H1 (cell line): Measurements from ENCODE around the gene MYOM1. TPM values are rescaled to one million over a fixed set of nuclear protein-coding genes. Genes with fewer than 3 reads are reported as not detected.

ENCODE experiments used
- ATF2 ChIP-seq: IDR thresholded peaks from 2 replicates; pipeline ENCODE4 v1.6.1; 2012; ENCODE audit warnings: low read length, inconsistent platforms
- BRCA1 ChIP-seq: IDR thresholded peaks from 2 replicates; pipeline ENCODE4 v1.6.1; 2012; ENCODE audit warnings: low read depth, low read length, improper control_type of control experiment
- CBX5 ChIP-seq: fragments of 300-800, 300-1000 bp; sonication (generic); IDR thresholded peaks from 2 replicates; pipeline ENCODE4 v1.7.1; 2016; ENCODE audit warnings: antibody characterized with exemption, low read length, low read depth
- CEBPB ChIP-seq: IDR thresholded peaks from 2 replicates; pipeline ENCODE4 v1.6.1; 2012; ENCODE audit warnings: low read depth, low read length
- CHD1 ChIP-seq: IDR thresholded peaks from 2 replicates; pipeline ENCODE4 v1.6.1; 2012; ENCODE audit warnings: low read depth, low read length, improper control_type of control experiment
- CREB1 ChIP-seq: IDR thresholded peaks from 2 replicates; pipeline ENCODE4 v1.6.1; 2012; ENCODE audit warnings: inconsistent platforms
- FOSL1 ChIP-seq: IDR thresholded peaks from 2 replicates; pipeline ENCODE4 v1.6.1; 2011; ENCODE audit warnings: mild to moderate bottlenecking, low read depth, low read length, moderate library complexity; ENCODE audit not compliant: insufficient read depth
- HDAC2 ChIP-seq, 2 experiments: fragments of 300-600 bp in 1 of 2; sonication (generic) in 1 of 2; IDR thresholded peaks; 2 replicates each; pipeline ENCODE4 v1.6.1; 2011 to 2012; ENCODE audit warnings: low read depth in 2 of 2, low read length in 2 of 2, mild to moderate bottlenecking in 2 of 2, moderate library complexity in 2 of 2, borderline replicate concordance in 1 of 2, inconsistent platforms in 1 of 2
- JUND ChIP-seq: IDR thresholded peaks from 2 replicates; pipeline ENCODE4 v1.6.1; 2011; ENCODE audit warnings: mild to moderate bottlenecking, improper control_type of control experiment, low read length
- KDM1A ChIP-seq: fragments of 200-600, 300-600 bp; sonication (generic); IDR thresholded peaks from 2 replicates; pipeline ENCODE4 v1.7.1; 2016; ENCODE audit warnings: mild to moderate bottlenecking, low read length, borderline replicate concordance
- POLR2AphosphoS5 ChIP-seq: IDR thresholded peaks from 2 replicates; pipeline ENCODE4 v1.6.1; 2011; ENCODE audit warnings: low read depth, low read length
- RAD21 ChIP-seq, 2 experiments: IDR thresholded peaks in 1 of 2; conservative IDR thresholded peaks in 1 of 2; 2 replicates each; pipeline ENCODE4 v1.6.1; 2011; ENCODE audit warnings: low read depth in 2 of 2, low read length in 2 of 2, improper control_type of control experiment in 1 of 2, inconsistent platforms in 1 of 2, mild to moderate bottlenecking in 1 of 2, moderate library complexity in 1 of 2
- RNF2 ChIP-seq: fragments of 200-900, 300-1000 bp; sonication (generic); IDR thresholded peaks from 2 replicates; pipeline ENCODE4 v1.7.1; 2016; ENCODE audit warnings: borderline replicate concordance, low read depth, mild to moderate bottlenecking, antibody characterized with exemption, low read length; ENCODE audit not compliant: poor library complexity, severe bottlenecking; ENCODE audit errors: missing control alignments
- RXRA ChIP-seq: IDR thresholded peaks from 2 replicates; pipeline ENCODE4 v1.6.1; 2011; ENCODE audit warnings: low read depth, mild to moderate bottlenecking, low read length, moderate library complexity; ENCODE audit not compliant: insufficient read depth
- SIN3A ChIP-seq, 2 experiments: IDR thresholded peaks in 1 of 2; conservative IDR thresholded peaks in 1 of 2; 2 replicates each; pipeline ENCODE4 v1.6.1; 2011 to 2012; ENCODE audit warnings: low read length in 2 of 2, improper control_type of control experiment in 1 of 2, low read depth in 1 of 2, mild to moderate bottlenecking in 1 of 2
- SIRT6 ChIP-seq: IDR thresholded peaks from one replicate; pipeline ENCODE4 v1.7.1; 2012; ENCODE audit warnings: low read length, inconsistent platforms
- SIX5 ChIP-seq: IDR thresholded peaks from 2 replicates; pipeline ENCODE4 v1.6.1; 2011; ENCODE audit warnings: mild to moderate bottlenecking, low read depth, low read length
- SP2 ChIP-seq: IDR thresholded peaks from 2 replicates; pipeline ENCODE4 v1.6.1; 2012; ENCODE audit warnings: mild to moderate bottlenecking, low read length, inconsistent platforms
- SP4 ChIP-seq: IDR thresholded peaks from 2 replicates; pipeline ENCODE4 v1.6.1; 2012; ENCODE audit warnings: low read length, inconsistent platforms
- TAF1 ChIP-seq: IDR thresholded peaks from 2 replicates; pipeline ENCODE4 v1.6.1; 2011; ENCODE audit warnings: mild to moderate bottlenecking, low read depth, low read length
- TCF12 ChIP-seq: IDR thresholded peaks from 2 replicates; pipeline ENCODE4 v1.6.1; 2011; ENCODE audit warnings: low read depth, mild to moderate bottlenecking, low read length
- TEAD4 ChIP-seq: IDR thresholded peaks from 2 replicates; pipeline ENCODE4 v1.6.1; 2012; ENCODE audit warnings: low read depth, low read length, inconsistent platforms, mixed read lengths
- YY1 ChIP-seq: IDR thresholded peaks from 2 replicates; pipeline ENCODE4 v1.6.1; 2011; ENCODE audit warnings: low read depth, mild to moderate bottlenecking, low read length
- polyA plus RNA-seq, 7 experiments: library from polyadenylated mRNA; depleted of rRNA in 3 of 7; stranded (reverse) in 5 of 7; unstranded in 2 of 7; fragments of >200 nt in 5 of 7; fragments of 200-250 nt in 2 of 7; gene quantifications; 1 replicate in 5 of 7; 2 replicates in 1 of 7; 4 replicates in 1 of 7; pipeline versions ENCODE4 v1.2.1 to v1.2.3, GENCODE V29; 2011 to 2013; ENCODE audit warnings: missing spikeins in 2 of 7, mixed read lengths in 2 of 7
- total RNA-seq: library from RNA; stranded (reverse); fragmentation: NEBNext Ultra II Directional; extraction: Animal tissue kit (Norgen Biotek cat#: 25700); gene quantifications from 2 replicates; pipeline ENCODE4 v1.2.1, GENCODE V29; 2021

MYOM1 gene
- total and polyA plus RNA-seq, 2 of the 8 experiments (the other 6 are each of a cell fraction or from before 2014, with no cell fraction given) = 0.06 to 0.32 TPM

DNA sequence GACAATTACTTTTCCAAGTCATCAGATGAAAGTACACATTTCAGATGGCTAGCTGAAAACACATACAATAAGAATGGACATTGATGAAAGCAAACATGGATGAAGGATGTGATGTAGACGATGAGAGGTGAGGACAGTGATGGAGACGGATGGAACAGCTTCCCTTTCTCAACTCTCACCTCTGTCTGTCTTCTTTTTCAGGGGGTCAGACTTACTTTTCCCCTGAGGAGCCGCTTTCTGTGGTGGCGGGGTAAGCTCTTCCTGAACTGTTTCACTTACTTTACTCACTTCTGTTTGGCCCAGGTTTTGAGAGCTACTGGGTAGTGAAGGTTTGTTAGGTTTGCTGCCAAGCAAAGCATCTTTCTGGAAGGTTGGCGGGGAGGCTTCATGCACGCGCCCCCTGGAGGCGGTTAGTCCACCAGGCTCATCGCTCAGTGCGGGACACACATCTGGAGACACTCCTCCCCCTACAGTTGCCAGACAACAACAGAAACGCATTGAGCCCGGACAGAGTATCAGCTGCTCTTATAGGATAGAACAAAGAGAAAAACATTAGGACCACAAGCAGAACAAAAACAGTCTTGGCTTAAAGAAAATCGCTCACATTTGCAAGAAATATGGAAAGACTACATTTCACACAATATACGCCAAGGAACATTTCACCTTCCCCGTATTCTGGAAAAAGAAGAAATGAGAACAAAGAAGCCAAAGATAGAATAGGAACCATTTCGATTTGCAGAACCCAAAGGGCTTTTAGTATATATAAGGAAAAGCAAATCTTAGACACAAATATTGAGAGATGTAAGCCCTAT lies 90.5 kb downstream of the MYOM1 start (continued):
- no peak for TF ChIP-seq JUND
- TF ChIP-seq YY1 = 0 out of 2 replicates have a peak, but pooled peaks have one; percentile 26
- no peak for TF ChIP-seq RNF2
- TF ChIP-seq HDAC2 (IDR thresholded peaks at IDR 0.05; ENCODE audit: borderline replicate concordance in 1 of 2, low read depth in 2 of 2, low read length in 2 of 2) = no peak
- peak; percentile 48 to 58; a peak in 1 of 4 replicates for TF ChIP-seq SIN3A (conservative IDR thresholded peaks at IDR 0.05 in 1 of 2, IDR thresholded peaks at IDR 0.05 in 1 of 2; ENCODE audit: low read depth in 1 of 2, low read length in 2 of 2)
- TF ChIP-seq BRCA1 = no peak
- no peak for TF ChIP-seq CBX5
- no peak for TF ChIP-seq POLR2AphosphoS5
- TF ChIP-seq SP4 = no peak
- TF ChIP-seq TAF1 = no peak
- no peak for TF ChIP-seq CHD1
- TF ChIP-seq ATF2 = no peak
- no peak for TF ChIP-seq FOSL1
- peak; percentile 54 for TF ChIP-seq CREB1
- no peak for TF ChIP-seq SP2
- TF ChIP-seq RXRA = no peak
- no peak for TF ChIP-seq KDM1A
- TF ChIP-seq TEAD4 = no peak
- no peak for TF ChIP-seq SIRT6
- TF ChIP-seq SIX5 = no peak
- TF ChIP-seq CEBPB = no peak
- TF ChIP-seq RAD21 (IDR thresholded peaks at IDR 0.05 in 1 of 2, conservative IDR thresholded peaks at IDR 0.05 in 1 of 2; ENCODE audit: low read depth in 2 of 2, low read length in 2 of 2) = peak; percentile 74 to 81
- TF ChIP-seq TCF12 = peak; percentile 88; the same call in 1 of the 2 replicates
